Stimulated activated CD4-positive, alpha-beta T cell treated with anti-CD3 and anti-CD28 coated beads, Interleukin-4, amount 100 ng/mL, for 4 hours (primary cell): ENCODE measurements around the gene SYNGR3.
"Not testable (repeated sequence)": the region's sequence is repeated elsewhere in the genome, so short reads cannot be mapped to it uniquely, and the experiment has no call there.

Experiments
- DNase-seq, 2 experiments: peaks; one replicate each; pipeline ENCODE4 v3.0.0-alpha.2; 2020

Gene SYNGR3

DNA sequence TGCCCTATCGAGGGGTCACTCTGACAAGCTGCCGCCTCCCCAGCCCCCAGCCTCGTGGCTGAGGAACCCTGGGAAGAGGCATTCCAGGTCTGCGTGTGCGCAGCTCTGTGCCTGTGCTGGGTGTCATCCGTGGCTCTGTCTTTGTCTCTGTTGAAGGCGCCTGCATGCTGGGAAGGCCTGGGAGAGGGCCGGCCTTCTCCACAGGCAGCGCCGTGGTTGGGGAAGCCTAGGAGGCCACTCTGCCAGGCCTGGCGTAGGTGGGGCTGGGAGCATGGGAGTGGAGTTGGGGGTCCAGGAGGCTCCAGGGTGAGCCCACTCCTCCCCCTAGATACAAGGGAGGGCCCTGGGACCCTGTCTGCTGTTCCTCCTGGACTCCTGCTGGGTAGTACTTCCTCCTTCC, 40.3 kb downstream of the SYNGR3 start:
- no peak for DNase-seq

DNA sequence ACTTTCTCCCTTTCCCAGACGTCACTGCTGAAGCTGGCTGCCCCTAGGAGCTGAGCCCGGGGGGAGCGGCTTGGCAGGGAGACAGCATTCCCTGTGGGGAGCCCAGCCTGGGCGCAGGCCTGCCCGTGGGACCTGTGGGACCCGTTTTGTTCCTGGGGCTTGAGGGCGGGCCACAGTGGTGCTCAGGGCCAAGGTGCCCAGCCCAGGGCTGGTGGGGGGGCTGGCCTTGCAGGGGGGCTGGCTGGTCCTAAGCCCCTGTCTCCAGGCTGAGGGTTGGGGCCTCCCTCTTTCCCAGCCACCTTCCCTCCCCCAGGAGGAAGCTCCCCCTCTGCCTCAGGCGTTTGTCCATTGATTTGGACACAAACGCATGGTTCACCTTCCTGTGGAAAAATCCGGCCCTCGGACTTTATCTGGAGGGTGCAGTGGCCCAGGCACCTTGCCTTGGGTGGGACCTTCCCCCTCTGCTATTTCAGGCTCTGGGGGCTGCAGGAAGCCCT, 41.4 kb downstream of the SYNGR3 start:
- no peak for DNase-seq

DNA sequence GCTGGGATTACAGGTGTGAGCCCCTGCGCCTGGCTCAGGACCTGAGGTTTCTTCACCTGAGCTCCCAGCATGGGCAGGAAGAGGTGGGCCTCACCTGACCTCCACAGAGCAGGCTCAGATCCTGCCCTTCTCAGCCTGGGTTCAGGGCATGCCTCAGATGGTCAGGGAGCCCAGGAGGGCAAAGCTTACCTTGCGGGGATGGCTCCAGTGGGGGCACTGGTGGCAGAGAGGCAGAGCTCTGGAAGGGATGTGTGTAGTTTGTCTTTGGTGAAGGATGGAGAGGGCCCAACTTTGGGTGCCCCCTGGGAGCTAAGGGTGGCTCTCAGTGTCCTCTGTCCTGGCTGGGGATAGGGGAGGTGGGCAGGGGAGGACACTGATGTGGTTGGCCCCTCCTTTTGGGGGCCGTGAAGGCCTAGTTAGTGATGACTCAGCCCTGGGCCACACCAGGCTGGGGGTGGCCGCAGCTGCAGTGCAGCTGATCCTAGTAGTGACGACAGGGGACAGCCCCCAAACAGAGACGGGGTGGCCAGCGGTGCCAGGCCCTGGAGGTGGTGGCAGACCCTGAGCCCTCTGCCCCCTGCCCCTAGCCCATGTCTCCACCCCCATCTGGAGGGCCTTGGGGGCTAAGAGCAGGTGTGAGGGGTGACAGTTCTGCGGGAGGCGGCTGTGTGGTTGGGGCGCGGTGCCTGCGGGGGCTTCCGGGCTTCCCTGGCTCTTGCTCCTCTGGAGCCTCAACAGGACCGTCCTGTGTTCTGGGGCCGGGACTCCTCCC, 42.7 kb downstream of the SYNGR3 start:
- no peak for DNase-seq

GRCh38 chr16:2033057-2033908, 43.5 kb downstream of the SYNGR3 start:
- no peak for DNase-seq

DNA sequence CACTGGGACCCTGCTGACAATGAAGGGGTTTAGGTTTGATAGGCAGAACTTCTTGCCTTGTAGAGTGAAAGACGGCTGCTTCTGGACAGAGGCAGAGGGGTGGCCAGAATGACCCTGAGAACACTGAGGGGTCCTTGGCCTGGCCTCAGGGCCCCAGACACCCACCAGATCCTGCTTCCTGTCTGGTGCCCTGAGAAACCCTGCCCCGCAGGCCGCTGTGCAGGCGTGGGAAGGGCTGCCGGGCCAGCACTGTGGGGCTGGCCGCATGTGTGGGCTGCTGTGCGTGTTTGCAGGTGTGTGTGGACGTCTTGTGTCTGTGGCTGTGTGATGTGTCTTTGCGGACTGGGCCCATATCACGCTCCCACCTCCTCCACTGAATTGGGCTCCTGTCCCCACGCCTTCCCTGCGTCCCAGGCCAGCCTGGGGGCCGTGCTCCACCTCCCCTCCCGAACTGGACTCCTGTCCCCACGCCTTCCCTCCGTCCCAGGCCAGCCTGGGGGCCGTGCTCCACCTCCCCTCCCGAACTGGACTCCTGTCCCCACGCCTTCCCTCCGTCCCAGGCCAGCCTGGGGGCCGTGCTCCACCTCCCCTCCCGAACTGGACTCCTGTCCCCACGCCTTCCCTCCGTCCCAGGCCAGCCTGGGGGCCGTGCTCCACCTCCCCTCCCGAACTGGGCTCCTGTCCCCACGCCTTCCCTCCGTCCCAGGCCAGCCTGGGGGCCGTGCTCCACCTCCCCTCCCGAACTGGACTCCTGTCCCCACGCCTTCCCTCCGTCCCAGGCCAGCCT, 44.3 kb downstream of the SYNGR3 start:
- DNase-seq: not testable (repeated sequence)

DNA sequence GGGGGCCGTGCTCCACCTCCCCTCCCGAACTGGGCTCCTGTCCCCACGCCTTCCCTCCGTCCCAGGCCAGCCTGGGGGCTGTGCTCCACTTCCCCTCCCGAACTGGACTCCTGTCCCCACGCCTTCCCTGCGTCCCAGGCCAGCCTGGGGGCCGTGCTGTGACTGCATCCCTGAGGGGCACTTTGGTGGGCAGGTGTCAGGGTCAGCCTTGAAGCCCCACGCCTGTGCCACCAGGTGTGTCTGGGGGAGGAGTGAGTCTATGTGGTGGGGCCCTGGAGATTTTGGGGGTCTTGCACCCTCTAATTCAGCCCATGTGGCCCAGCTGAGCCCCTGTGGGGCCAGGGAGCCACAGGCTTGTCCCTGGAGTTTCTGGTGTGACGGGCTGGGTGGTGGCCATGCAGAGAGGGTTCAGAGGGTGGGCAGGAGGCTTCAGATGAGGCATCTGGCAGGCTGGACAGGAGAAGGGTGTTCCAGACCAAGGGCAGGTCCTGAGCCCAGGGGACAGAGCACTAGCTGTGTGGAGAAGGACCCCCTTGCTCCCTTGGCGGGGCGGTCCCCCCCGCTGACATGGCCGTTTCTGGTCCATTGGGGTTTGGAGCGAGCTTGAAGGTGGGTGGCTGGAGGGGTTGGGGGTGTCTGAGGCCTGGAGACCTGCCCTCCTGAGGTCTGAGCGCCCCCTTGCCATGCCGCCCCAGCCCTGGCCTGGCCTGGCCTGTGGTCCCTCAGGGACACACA, 45.1 kb downstream of the SYNGR3 start:
- no peak for DNase-seq

DNA sequence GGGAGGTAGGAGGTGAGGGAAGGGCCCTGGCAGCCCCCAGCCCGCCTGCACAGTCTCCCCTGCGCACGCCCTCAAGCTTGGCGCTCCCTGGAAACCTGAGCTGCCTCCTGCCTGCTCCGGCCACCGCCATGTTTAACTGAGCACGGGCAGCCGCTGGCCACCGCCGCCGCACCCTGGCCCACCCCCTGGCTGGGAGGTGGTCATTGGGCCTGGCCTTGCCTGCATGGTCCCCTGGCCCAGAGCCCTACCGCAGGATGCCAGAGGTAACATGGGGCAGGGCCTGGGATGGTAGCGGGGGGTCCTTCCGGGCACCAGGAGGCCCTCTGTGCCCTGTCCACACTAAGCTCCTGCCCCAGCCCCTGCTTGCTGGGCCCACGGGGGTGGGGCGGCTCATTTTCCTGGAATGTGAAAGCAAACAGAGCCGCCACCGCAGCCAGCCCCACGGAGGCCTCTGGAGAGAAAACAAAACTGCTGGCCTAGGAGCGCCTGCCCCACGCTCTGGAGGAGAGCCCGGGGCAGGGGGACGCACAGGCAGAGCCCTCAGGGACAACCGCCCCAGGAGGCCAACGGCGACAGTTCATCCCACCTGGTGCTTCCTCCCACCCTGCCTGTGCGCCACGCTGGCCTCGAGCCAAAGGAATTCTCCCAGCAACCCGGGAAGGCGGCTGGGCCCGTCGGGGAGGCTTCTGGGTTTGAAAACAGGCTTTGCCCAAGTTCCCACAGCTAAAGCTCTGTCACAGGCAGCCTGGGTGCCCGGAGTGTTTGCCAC, 45.8 kb downstream of the SYNGR3 start:
- DNase-seq: no peak

- no peak for DNase-seq
Measured at GRCh38 chr16:2036200-2036966, 46.6 kb downstream of the SYNGR3 start.

GRCh38 chr16:2037115-2037514, 47.3 kb downstream of the SYNGR3 start:
- DNase-seq: no peak

- DNase-seq: no peak
Measured at GRCh38 chr16:2037647-2038381, 48.0 kb downstream of the SYNGR3 start.

GRCh38 chr16:2038382-2039231, 48.8 kb downstream of the SYNGR3 start:
- DNase-seq: no peak

GRCh38 chr16:2039274-2040031, 49.7 kb downstream of the SYNGR3 start:
- DNase-seq: no peak

DNA sequence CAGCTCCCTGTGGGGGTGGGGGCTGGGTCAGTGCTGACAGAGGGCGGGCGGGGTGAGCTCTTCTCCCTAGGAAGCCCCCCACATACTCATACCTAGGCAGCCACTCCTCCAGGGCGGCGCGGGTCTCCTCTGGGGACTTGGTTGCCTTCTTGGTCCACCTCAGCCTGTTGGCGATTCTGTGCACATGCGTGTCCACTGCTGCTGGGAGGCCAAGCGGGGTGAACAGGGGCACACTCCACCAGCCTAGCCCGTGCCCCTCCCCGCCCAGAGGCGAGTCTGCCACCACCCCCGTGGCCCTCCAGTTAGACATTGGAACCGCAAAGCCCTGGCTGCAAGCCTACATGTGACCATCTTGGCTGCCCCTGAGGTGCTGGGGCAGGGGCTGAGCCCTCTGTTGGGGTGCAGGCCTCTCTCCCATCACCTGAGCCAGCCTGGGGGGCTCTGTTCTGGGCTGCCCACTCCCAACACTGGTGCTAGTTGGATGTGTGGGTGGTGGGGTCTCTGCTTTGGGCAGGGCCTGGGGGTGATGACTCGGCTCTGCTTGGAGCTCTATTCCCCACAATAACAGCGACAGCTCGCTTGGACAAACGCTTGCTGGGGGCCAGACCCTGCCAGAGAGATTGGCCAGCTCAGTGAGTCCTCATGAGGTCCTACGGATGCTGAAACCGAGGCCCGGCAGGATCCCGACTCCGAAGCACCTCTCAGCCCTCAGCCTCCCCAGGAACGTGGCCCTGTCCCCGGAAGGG, 50.4 kb downstream of the SYNGR3 start:
- DNase-seq: no peak

DNA sequence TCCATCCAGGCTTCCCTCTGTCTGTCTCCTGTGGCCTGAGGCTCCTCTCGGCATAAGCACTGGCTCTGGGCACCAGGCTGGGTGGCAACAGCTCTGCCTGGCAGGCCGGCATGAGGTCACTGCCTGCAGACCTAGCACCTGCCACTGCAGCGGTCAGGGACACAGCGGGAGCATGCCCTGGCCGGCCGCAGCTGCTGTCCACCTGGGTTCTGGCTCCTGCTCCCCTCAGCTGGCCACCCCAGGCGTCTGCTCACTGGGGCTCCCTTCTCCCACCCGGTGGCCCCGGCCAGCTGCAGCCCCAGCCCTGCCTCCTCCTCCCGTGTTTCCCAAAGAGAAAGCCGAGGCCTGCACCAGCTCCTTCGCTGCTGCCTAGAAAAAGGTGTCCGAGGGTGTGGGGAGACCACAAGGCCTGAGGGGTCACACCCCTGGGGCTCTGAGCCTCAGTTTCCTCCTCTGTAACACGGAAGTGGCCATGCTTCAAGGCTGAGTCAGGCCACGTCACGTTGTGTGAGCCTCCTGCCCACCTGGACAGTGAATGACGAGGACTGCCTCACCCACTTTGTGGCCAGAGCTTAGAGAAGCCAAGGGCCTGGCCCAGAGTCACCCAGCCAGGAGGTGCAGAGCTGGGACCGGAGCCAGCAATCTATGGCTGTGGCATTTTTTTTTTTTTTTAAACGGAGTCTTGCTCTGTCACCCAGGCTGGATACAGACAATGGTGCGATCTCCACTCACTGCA, 51.2 kb downstream of the SYNGR3 start:
- DNase-seq: no peak

DNA sequence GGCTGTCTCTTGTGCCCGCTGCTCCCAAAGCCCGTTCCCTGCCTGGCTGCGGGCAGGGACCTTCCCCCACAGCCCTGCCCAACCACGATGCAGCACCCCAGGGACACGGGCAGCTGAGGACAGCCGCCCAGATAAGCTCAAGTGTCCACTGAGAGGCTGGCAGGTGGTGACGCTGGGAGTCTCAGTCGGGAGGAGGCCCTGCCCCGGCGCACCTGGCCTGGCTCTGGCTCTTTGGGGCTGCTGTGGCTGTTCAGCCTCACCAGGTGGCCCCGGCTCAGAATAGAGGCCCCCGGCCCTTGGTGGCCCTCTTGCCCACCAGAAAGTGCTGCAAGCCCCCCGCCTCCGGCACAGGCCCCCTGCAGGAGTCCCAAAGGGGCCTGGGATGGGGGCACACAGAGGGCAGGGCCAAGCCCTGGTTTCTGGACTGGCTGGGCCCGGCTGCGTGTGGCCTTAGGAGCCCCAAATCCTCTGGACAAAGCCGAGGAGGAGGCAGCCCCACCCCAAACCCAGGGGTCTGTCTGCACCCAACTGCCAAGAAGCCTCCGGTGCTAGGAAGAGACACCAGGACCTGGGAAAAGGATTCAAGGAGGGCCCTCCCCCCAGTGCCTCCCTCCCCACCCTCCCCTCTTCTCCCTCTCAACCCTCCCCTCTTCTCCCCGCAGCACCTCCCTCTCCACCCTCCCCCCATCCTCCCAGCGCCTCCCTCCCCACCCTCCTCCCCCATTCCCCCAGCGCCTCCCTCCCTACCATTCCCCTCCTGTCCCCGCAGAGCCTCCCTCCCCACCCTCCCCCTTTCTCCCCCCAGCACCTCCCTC, 52.6 kb downstream of the SYNGR3 start:
- no peak for DNase-seq
